Measurements from ENCODE around the gene FERMT1.

FERMT1 gene

GRCh38 chr20:6122873-6123648 lies at the start of gene FERMT1:
TSS of gene FERMT1 (minus strand) at chr20:6123030. CDS start at chr20:6119554, 3,476 bp downstream.
- peak; percentile 65 for DNase-seq

- no peak for DNase-seq
Measured at GRCh38 chr20:6169251-6169650, 46.4 kb upstream of the FERMT1 start.

- no peak for DNase-seq
Measured at GRCh38 chr20:6168204-6168603, 45.4 kb upstream of the FERMT1 start.

GRCh38 chr20:6165346-6165745 lies 42.5 kb upstream of the FERMT1 start:
- DNase-seq, result no peak

- DNase-seq, result no peak
Measured at GRCh38 chr20:6164421-6165341, 41.9 kb upstream of the FERMT1 start.

- no peak for DNase-seq
Measured at GRCh38 chr20:6160736-6161135, 37.9 kb upstream of the FERMT1 start.

- no peak for DNase-seq
Measured at GRCh38 chr20:6157345-6157744, 34.5 kb upstream of the FERMT1 start.

GRCh38 chr20:6152777-6153176 lies 29.9 kb upstream of the FERMT1 start:
- DNase-seq, result no peak

- no peak for DNase-seq
Measured at GRCh38 chr20:6148073-6148472, 25.2 kb upstream of the FERMT1 start.

GRCh38 chr20:6142348-6142993 lies 19.6 kb upstream of the FERMT1 start:
- DNase-seq, result peak; percentile 62

GRCh38 chr20:6140947-6141346 lies 18.1 kb upstream of the FERMT1 start:
- no peak for DNase-seq

- DNase-seq, result no peak
Measured at GRCh38 chr20:6135347-6135746, 12.5 kb upstream of the FERMT1 start.

- no peak for DNase-seq
Measured at GRCh38 chr20:6134592-6134991, 11.8 kb upstream of the FERMT1 start.

GRCh38 chr20:6130045-6130444 lies 7.2 kb upstream of the FERMT1 start:
- DNase-seq, result no peak

GRCh38 chr20:6127825-6128224 lies 5.0 kb upstream of the FERMT1 start:
- DNase-seq, result no peak

- DNase-seq, result no peak
Measured at GRCh38 chr20:6126846-6127245, 4.0 kb upstream of the FERMT1 start.

- no peak for DNase-seq
Measured at GRCh38 chr20:6123649-6124014, 802 bp upstream of the FERMT1 start.

- no peak for DNase-seq
Measured at GRCh38 chr20:6122111-6122872, 538 bp downstream of the FERMT1 start.

- no peak for DNase-seq
Measured at GRCh38 chr20:6121504-6121903, 1.3 kb downstream of the FERMT1 start.

GRCh38 chr20:6120491-6120988 lies 2.3 kb downstream of the FERMT1 start:
- DNase-seq, result no peak

- no peak for DNase-seq
Measured at GRCh38 chr20:6116758-6117157, 6.1 kb downstream of the FERMT1 start.

GRCh38 chr20:6115221-6115895 lies 7.5 kb downstream of the FERMT1 start:
- no peak for DNase-seq

Measured in activated CD8-positive, alpha-beta memory T cell treated with anti-CD3 and anti-CD28 coated beads for 24 hours (primary cell).